PC-9 (cell line): ENCODE data around the gene DZIP1. TPM values are rescaled to one million over a fixed set of nuclear protein-coding genes. Genes with fewer than 3 reads are reported as not detected.

ENCODE experiments used
- BruUV-seq: library from RNA; stranded (reverse); fragments of 400-500 nt; replicated peaks from 2 replicates; lab custom pipeline; 2021; lab: Mats Ljungman, UMichigan
- CTCF ChIA-PET: fragments of 300-600 bp; sonication (Branson Sonifier 250); formaldehyde crosslinking; loops from one replicate; lab custom pipeline; 2022; ENCODE audit warnings: antibody characterized with exemption; lab: Charles Lee
- POLR2A ChIA-PET: fragments of 300-600 bp; sonication (Branson Sonifier 250); formaldehyde crosslinking; loops from one replicate; lab custom pipeline; 2022; ENCODE audit warnings: antibody characterized with exemption; ENCODE audit not compliant: unreplicated experiment; lab: Charles Lee
- DNase-seq, 2 experiments: peaks; one replicate each; pipeline versions ENCODE4 v3.0.0 to v3.0.0-alpha.2; 2015 to 2022; ENCODE audit warnings: mixed read lengths in 1 of 2
- H2AFZ ChIP-seq: fragments of 200-600 bp; sonication (generic); 2 replicates; pipeline ENCODE4 v1.8.1; 2017; ENCODE audit warnings: antibody characterized with exemption
- H3F3A ChIP-seq: fragments of 200-600 bp; sonication (generic); 2 replicates; pipeline ENCODE4 v1.8.1; 2017; ENCODE audit warnings: antibody characterized with exemption, mild to moderate bottlenecking, low read depth; ENCODE audit not compliant: insufficient read depth
- H3K27ac ChIP-seq: fragments of 200-600 bp; sonication (generic); 2 replicates; pipeline ENCODE4 v1.6.1; 2016; ENCODE audit warnings: mixed run types
- H3K27me3 ChIP-seq: fragments of 200-600 bp; sonication (generic); 2 replicates; pipeline ENCODE4 v1.6.1; 2016; ENCODE audit warnings: low read depth, mixed run types; ENCODE audit not compliant: insufficient read depth
- H3K36me3 ChIP-seq: fragments of 200-600 bp; sonication (generic); 2 replicates; pipeline ENCODE4 v1.6.1; 2016; ENCODE audit warnings: low read depth, mixed run types
- H3K4me1 ChIP-seq: fragments of 200-600 bp; sonication (generic); replicated peaks from 2 replicates; pipeline ENCODE4 v1.6.1; 2016; ENCODE audit warnings: mixed run types; ENCODE audit not compliant: insufficient read depth
- H3K4me2 ChIP-seq: fragments of 200-600 bp; sonication (generic); 2 replicates; pipeline ENCODE4 v1.6.1; 2017; ENCODE audit warnings: mixed run types
- H3K4me3 ChIP-seq: fragments of 200-600 bp; sonication (generic); 2 replicates; pipeline ENCODE4 v1.6.1; 2016; ENCODE audit warnings: mixed run types
- H3K79me2 ChIP-seq: fragments of 200-600 bp; sonication (generic); 2 replicates; pipeline ENCODE4 v1.6.1; 2017; ENCODE audit warnings: low read depth, mixed run types
- H3K9me2 ChIP-seq: fragments of 200-600 bp; sonication (generic); 2 replicates; pipeline ENCODE4 v1.8.1; 2017; ENCODE audit warnings: mild to moderate bottlenecking; ENCODE audit not compliant: insufficient read depth
- H3K9me3 ChIP-seq: fragments of 200-600 bp; sonication (generic); 2 replicates; pipeline ENCODE4 v1.8.1; 2016; ENCODE audit warnings: low read depth; ENCODE audit not compliant: insufficient read depth
- H4K20me1 ChIP-seq: fragments of 200-600 bp; sonication (generic); 2 replicates; pipeline ENCODE4 v1.8.1; 2017; ENCODE audit not compliant: insufficient read depth
- CTCF ChIP-seq: fragments of 200-600 bp; sonication (generic); conservative IDR thresholded peaks from 2 replicates; pipeline ENCODE4 v1.6.1; 2017; ENCODE audit warnings: mixed run types, antibody characterized with exemption, mild to moderate bottlenecking, moderate library complexity
- EZH2 ChIP-seq: fragments of 200-600 bp; sonication (generic); IDR thresholded peaks from 2 replicates; pipeline ENCODE4 v1.8.0; 2017; ENCODE audit warnings: antibody characterized with exemption, low read depth
- intact Hi-C: fragments of 100-400 bp; cut with micrococcal nuclease; formaldehyde crosslinking; loops from one replicate; pipeline ENCODE4 v1.10.0; 2022; ENCODE audit not compliant: unreplicated experiment
- total RNA-seq: library from RNA; stranded (reverse); gene quantifications from 2 replicates; pipeline ENCODE4 v1.2.3, GENCODE V29; 2021

The DZIP1 gene
- total RNA-seq, 1 experiment from 2014 or later, result not detected

- no peak for TF ChIP-seq CTCF
- no peak for TF ChIP-seq EZH2
- H3K79me2 ChIP-seq, result no peaks in the 10 kb centered on the region
- H3K27me3 ChIP-seq, result no peaks in the 10 kb centered on the region
- H3K36me3 ChIP-seq, result no peaks in the 10 kb centered on the region
- ChIA-PET POLR2A (no interaction called here), CTCF (interaction anchor here (0.5 kb wide), 1 partner anchor 448 kb away, joined by 3 read pairs; no protein-coding TSS in a partner anchor)
- peaks cover 17% of the 10 kb centered on the region for H3F3A ChIP-seq
- H4K20me1 ChIP-seq, result no peaks in the 10 kb centered on the region
- intact Hi-C loops, result no loop called here
- H3K4me3 ChIP-seq, result no peak overlapping the region
- H3K27ac ChIP-seq, result no peak overlapping the region
- H3K9me3 ChIP-seq, result peaks cover 3% of the 10 kb centered on the region; the same call in 1 of the 2 replicates
- peak overlapping the region; percentile 46; the same call in 1 of the 2 replicates for H3K4me2 ChIP-seq
- BruUV-seq, result no TSS peak
- H3K4me1 ChIP-seq, result peaks cover 14% of the 10 kb centered on the region
- no peaks in the 10 kb centered on the region for H3K9me2 ChIP-seq
- H2AFZ ChIP-seq, result no peak overlapping the region
- DNase-seq, result no peak
These were observed 80.4 kb downstream of the DZIP1 start for GRCh38 chr13:95564091-95564490.

- Histone ChIP-seq H4K20me1 (no peaks in the 10 kb centered on the region), H3K27ac (no peak overlapping the region), H3K79me2 (no peaks in the 10 kb centered on the region), H3K4me3 (no peak overlapping the region), H3K9me3 (no peaks in the 10 kb centered on the region), H3K36me3 (no peaks in the 10 kb centered on the region), H3F3A (peaks cover 12% of the 10 kb centered on the region), H3K4me2 (no peak overlapping the region), H2AFZ (no peak overlapping the region), H3K4me1 (peaks cover 13% of the 10 kb centered on the region), H3K27me3 (no peaks in the 10 kb centered on the region), H3K9me2 (no peaks in the 10 kb centered on the region)
- intact Hi-C loops, result no loop called here
- DNase-seq, result no peak
- CTCF ChIA-PET, result no interaction called here
- POLR2A ChIA-PET, result no interaction called here
- TF ChIP-seq EZH2 (no peak), CTCF (no peak)
- BruUV-seq, result no TSS peak
These were observed 84.1 kb downstream of the DZIP1 start for GRCh38 chr13:95560387-95560786.

GRCh38 chr13:95559100-95559499 lies 85.4 kb downstream of the DZIP1 start:
- Histone ChIP-seq H4K20me1 (no peaks in the 10 kb centered on the region), H3K9me3 (no peaks in the 10 kb centered on the region), H3K27me3 (no peaks in the 10 kb centered on the region), H3K4me3 (no peak overlapping the region), H3K9me2 (no peaks in the 10 kb centered on the region), H3K27ac (no peak overlapping the region), H3K4me1 (0 out of 2 replicates have a peak, but pooled peaks cover 1% of the 10 kb centered on the region), H2AFZ (no peak overlapping the region), H3F3A (no peaks in the 10 kb centered on the region), H3K36me3 (no peaks in the 10 kb centered on the region), H3K4me2 (no peak overlapping the region), H3K79me2 (no peaks in the 10 kb centered on the region)
- DNase-seq, result no peak
- ChIA-PET POLR2A (no interaction called here), CTCF (no interaction called here)
- no TSS peak for BruUV-seq
- intact Hi-C loops, result no loop called here
- TF ChIP-seq EZH2 (no peak), CTCF (no peak)
